ACC112 (cell line): ENCODE measurements around the gene PTGFRN.

Experiments used
- H2AFZ ChIP-seq: fragments of 200-600 bp; sonication (generic); one replicate; pipeline ENCODE4 v1.6.0; 2017; ENCODE audit warnings: antibody characterized with exemption, low read length; ENCODE audit not compliant: unreplicated experiment
- H3K27ac ChIP-seq: fragments of 200-600 bp; sonication (generic); 2 replicates; pipeline ENCODE4 v1.5.1; 2014; ENCODE audit warnings: low read depth, mild to moderate bottlenecking, antibody characterized with exemption, low read length, moderate library complexity
- H3K27me3 ChIP-seq: fragments of 200-600 bp; sonication (generic); 2 replicates; pipeline ENCODE4 v1.6.1; 2014; ENCODE audit warnings: mild to moderate bottlenecking, antibody characterized with exemption, low read length, moderate library complexity, mixed read lengths; ENCODE audit not compliant: insufficient read depth
- H3K36me3 ChIP-seq: fragments of 200-600 bp; sonication (generic); 2 replicates; pipeline ENCODE4 v1.6.1; 2016; ENCODE audit warnings: mild to moderate bottlenecking, antibody characterized with exemption, low read length, moderate library complexity, mixed read lengths; ENCODE audit not compliant: insufficient read depth
- H3K4me1 ChIP-seq: fragments of 200-600 bp; sonication (generic); one replicate; pipeline ENCODE4 v1.6.1; 2016; ENCODE audit warnings: low read length, mixed read lengths; ENCODE audit not compliant: insufficient read depth, unreplicated experiment, control insufficient read depth
- H3K4me3 ChIP-seq: fragments of 200-600 bp; sonication (generic); 2 replicates; pipeline ENCODE4 v1.5.1; 2014; ENCODE audit warnings: mild to moderate bottlenecking, low read depth, low read length
- H3K79me2 ChIP-seq: fragments of 200-600 bp; sonication (generic); one replicate; pipeline ENCODE4 v1.6.0; 2016; ENCODE audit warnings: low read length; ENCODE audit not compliant: control insufficient read depth, unreplicated experiment, insufficient read depth

PTGFRN gene

DNA sequence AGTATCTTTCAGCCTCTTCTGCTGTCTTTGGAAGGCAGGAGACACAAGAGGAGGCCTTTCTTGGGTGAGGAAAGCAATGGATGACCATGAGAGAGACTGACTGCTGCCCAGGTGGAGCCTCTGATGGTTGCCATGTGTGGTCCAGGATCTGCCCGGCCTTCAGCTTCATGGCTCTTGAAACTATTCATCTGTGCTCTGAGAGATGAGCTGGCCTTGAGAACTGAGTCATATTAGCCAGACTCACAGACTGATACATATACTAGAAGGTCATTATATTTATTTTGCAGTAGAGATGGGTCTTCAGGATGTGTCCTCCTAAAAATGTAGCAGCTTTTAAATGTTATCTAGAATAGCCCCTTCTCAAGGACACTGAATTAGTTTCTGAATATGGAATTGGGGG lies 33.7 kb downstream of the PTGFRN start:
- Histone ChIP-seq H3K4me1 (no peaks in the 10 kb centered on the region), H3K36me3 (no peaks in the 10 kb centered on the region), H3K4me3 (no peak overlapping the region), H3K27ac (no peak overlapping the region), H3K27me3 (no peaks in the 10 kb centered on the region), H2AFZ (no peak overlapping the region), H3K79me2 (no peaks in the 10 kb centered on the region)

- no peak overlapping the region for H2AFZ ChIP-seq
- H3K79me2 ChIP-seq: no peaks in the 10 kb centered on the region
- no peak overlapping the region for H3K4me3 ChIP-seq
- peaks cover 6% of the 10 kb centered on the region; the same call in 1 of the 2 replicates for H3K36me3 ChIP-seq
- H3K27ac ChIP-seq: no peak overlapping the region
- no peaks in the 10 kb centered on the region for H3K4me1 ChIP-seq
- no peaks in the 10 kb centered on the region for H3K27me3 ChIP-seq
These were observed 34.9 kb downstream of the PTGFRN start for GRCh38 chr1:116944613-116945012.

GRCh38 chr1:116945421-116945820 lies 35.7 kb downstream of the PTGFRN start:
- no peaks in the 10 kb centered on the region for H3K79me2 ChIP-seq
- no peak overlapping the region for H3K4me3 ChIP-seq
- H3K4me1 ChIP-seq: peaks cover 3% of the 10 kb centered on the region
- H3K27ac ChIP-seq: no peak overlapping the region
- H3K27me3 ChIP-seq: no peaks in the 10 kb centered on the region
- peaks cover 6% of the 10 kb centered on the region; the same call in 1 of the 2 replicates for H3K36me3 ChIP-seq
- no peak overlapping the region for H2AFZ ChIP-seq

GRCh38 chr1:116945996-116946395 lies 36.3 kb downstream of the PTGFRN start:
- Histone ChIP-seq H3K27me3 (no peaks in the 10 kb centered on the region), H2AFZ (no peak overlapping the region), H3K4me1 (peaks cover 8% of the 10 kb centered on the region), H3K79me2 (no peaks in the 10 kb centered on the region), H3K36me3 (peaks cover 6% of the 10 kb centered on the region; the same call in 1 of the 2 replicates), H3K27ac (no peak overlapping the region), H3K4me3 (no peak overlapping the region)

GRCh38 chr1:116947092-116947860 lies 37.6 kb downstream of the PTGFRN start:
- H3K27me3 ChIP-seq: no peaks in the 10 kb centered on the region
- H3K36me3 ChIP-seq: peaks cover 6% of the 10 kb centered on the region; the same call in 1 of the 2 replicates
- no peak overlapping the region for H2AFZ ChIP-seq
- H3K4me3 ChIP-seq: no peak overlapping the region
- no peak overlapping the region for H3K27ac ChIP-seq
- peaks cover 17% of the 10 kb centered on the region for H3K4me1 ChIP-seq
- no peaks in the 10 kb centered on the region for H3K79me2 ChIP-seq

- Histone ChIP-seq H3K27ac (no peak overlapping the region), H3K79me2 (no peaks in the 10 kb centered on the region), H3K36me3 (peaks cover 6% of the 10 kb centered on the region; the same call in 1 of the 2 replicates), H2AFZ (no peak overlapping the region), H3K27me3 (no peaks in the 10 kb centered on the region), H3K4me3 (no peak overlapping the region), H3K4me1 (peaks cover 17% of the 10 kb centered on the region)
These were observed 38.3 kb downstream of the PTGFRN start for GRCh38 chr1:116948046-116948445.

- Histone ChIP-seq H3K36me3 (peaks cover 6% of the 10 kb centered on the region; the same call in 1 of the 2 replicates), H3K27me3 (no peaks in the 10 kb centered on the region), H3K79me2 (no peaks in the 10 kb centered on the region), H3K27ac (no peak overlapping the region), H3K4me1 (peaks cover 17% of the 10 kb centered on the region), H3K4me3 (no peak overlapping the region), H2AFZ (no peak overlapping the region)
These were observed 38.9 kb downstream of the PTGFRN start for GRCh38 chr1:116948642-116949041.

- Histone ChIP-seq H3K4me1 (peaks cover 17% of the 10 kb centered on the region), H2AFZ (no peak overlapping the region), H3K27me3 (no peaks in the 10 kb centered on the region), H3K27ac (no peak overlapping the region), H3K4me3 (no peak overlapping the region), H3K36me3 (peaks cover 6% of the 10 kb centered on the region; the same call in 1 of the 2 replicates), H3K79me2 (no peaks in the 10 kb centered on the region)
These were observed 39.7 kb downstream of the PTGFRN start for GRCh38 chr1:116949213-116949985.

- Histone ChIP-seq H2AFZ (no peak overlapping the region), H3K27ac (peak overlapping the region; percentile 2; the same call in 1 of the 2 replicates), H3K4me1 (peaks cover 17% of the 10 kb centered on the region), H3K36me3 (peaks cover 6% of the 10 kb centered on the region), H3K79me2 (no peaks in the 10 kb centered on the region), H3K27me3 (no peaks in the 10 kb centered on the region), H3K4me3 (no peak overlapping the region)
These were observed 40.9 kb downstream of the PTGFRN start for GRCh38 chr1:116950517-116951199.

GRCh38 chr1:116951200-116951935 lies 41.7 kb downstream of the PTGFRN start:
- peak overlapping the region; percentile 15 for H2AFZ ChIP-seq
- peaks cover 17% of the 10 kb centered on the region for H3K4me1 ChIP-seq
- no peak overlapping the region for H3K4me3 ChIP-seq
- peak overlapping the region; percentile 2; the same call in 1 of the 2 replicates for H3K27ac ChIP-seq
- H3K36me3 ChIP-seq: peaks cover 6% of the 10 kb centered on the region
- H3K27me3 ChIP-seq: no peaks in the 10 kb centered on the region
- no peaks in the 10 kb centered on the region for H3K79me2 ChIP-seq
